Measurements from ENCODE around the gene TCF7L2. TPM values are rescaled to one million over a fixed set of nuclear protein-coding genes. Genes with fewer than 3 reads are reported as not detected.

TCF7L2 gene
- total RNA-seq, 8 experiments from 2014 or later = 2.2 to 62.9 (median 7.5) TPM

DNA sequence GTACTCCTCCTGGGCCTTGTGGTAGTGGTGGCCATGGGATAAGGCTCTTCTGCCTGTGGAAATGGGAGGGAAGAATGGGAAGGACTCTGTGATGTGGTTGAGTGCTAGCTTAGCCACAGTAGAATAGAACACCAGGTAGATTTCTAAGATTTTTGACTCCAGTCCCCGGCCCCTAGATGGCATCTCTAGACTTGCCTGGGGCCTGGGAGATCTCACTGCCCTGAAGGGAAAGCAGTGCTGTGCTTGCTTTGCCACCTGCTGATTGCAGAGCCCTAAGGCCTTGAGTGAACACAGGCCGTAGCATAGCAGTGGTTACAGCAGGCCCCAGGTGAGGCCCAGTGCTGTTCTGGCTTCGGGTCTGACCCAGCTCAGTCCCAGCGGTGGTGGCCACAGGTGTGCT is 252.0 kb downstream of the TCF7L2 start:
- no peaks in the 10 kb centered on the region for H3K4me1 ChIP-seq (replicated peaks in 1 of 2)
- WGBS, 10 experiments = 80 to 90% (median 89%) methylated on average over 1 to 2 of the region's 4 CpGs; no CpG with 5 or more reads in 7 of the 10 experiments
- no peak for ATAC-seq (replicated peaks in 6 of 8)
- H3K27ac ChIP-seq = no peak overlapping the region
- H3K4me3 ChIP-seq = no peak overlapping the region
- in situ Hi-C loops (cut with MboI; ENCODE audit: low pct_unique_long_range_greater_than_20kb in 2 of 9, low sequenced_read_pairs in 9 of 9, unreplicated experiment in 9 of 9) = no loop called here

DNA sequence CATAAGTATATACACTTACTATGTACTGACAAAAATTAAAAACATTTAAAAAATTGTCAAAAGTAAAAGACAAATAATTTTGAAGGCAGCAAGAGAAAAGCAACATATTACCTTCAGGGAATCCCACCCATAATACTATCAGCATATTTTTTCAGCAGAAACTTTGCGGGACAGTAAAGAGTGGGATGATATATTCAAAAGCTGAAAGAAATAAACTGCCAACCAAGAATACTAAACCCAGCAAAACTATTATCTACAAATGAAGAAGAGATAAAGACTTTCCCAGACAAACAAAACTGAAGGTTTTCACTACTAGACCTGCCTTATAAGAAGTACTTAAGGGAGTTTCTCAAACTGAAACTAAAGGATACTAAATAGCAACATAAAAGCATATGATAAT is 257.9 kb downstream of the TCF7L2 start:
- H3K4me1 ChIP-seq (replicated peaks in 1 of 2) = no peaks in the 10 kb centered on the region
- no peak overlapping the region for H3K27ac ChIP-seq
- ATAC-seq (replicated peaks in 6 of 8) = no peak
- 50 to 100% (median 100%) methylated on average over 1 of the region's 1 CpG for WGBS, 10 experiments
- in situ Hi-C loops (cut with MboI; ENCODE audit: low pct_unique_long_range_greater_than_20kb in 2 of 9, low sequenced_read_pairs in 9 of 9, unreplicated experiment in 9 of 9) = no loop called here
- no peak overlapping the region for H3K4me3 ChIP-seq

DNA sequence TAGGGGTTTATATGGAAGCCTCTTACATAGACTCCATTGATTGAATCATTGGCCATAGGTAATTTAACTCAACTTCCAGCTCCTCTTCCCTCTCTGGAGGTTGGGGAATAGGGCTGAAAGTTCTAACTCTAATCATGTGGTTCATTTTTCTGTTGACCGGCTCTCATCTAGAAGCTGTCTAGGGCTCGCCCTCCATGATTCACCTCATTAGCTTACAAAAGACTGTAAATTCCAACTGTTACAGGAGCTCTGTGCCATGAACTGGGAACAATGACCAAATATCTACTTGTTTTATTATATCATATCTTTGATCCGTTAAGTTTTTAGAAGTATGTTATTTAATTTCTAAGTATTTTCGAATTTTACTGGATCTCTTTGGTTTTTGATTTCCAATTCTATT is 263.0 kb downstream of the TCF7L2 start:
- in situ Hi-C loops (cut with MboI; ENCODE audit: low pct_unique_long_range_greater_than_20kb in 2 of 9, low sequenced_read_pairs in 9 of 9, unreplicated experiment in 9 of 9) = no loop called here
- WGBS, 10 experiments = 62 to 94% (median 83%) methylated on average over 1 to 4 of the region's 4 CpGs
- Histone ChIP-seq H3K27ac (no peak overlapping the region), H3K4me1 (replicated peaks in 1 of 2) (no peaks in the 10 kb centered on the region), H3K4me3 (no peak overlapping the region)
- ATAC-seq (replicated peaks in 6 of 8) = peak in 2 of 8 experiments; percentile 65 to 85

DNA sequence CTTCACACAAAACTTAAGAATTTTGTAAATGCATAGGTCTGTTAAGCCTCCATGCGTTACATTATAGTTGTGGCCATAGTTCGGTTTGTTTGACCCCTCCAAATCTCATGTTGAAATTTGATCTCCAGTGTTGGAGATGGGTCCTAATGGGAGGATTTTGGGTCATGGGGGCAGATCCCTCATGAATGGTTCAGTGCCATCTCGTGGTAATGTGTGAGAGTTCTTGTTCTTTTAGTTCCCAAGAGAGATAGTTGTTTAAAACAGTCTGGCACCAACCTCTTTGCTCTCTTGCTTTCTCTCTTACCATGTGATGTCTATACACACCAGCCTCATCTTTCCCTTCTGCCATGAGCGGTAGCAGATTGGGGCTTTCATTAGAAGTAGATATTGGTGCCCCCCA is 264.3 kb downstream of the TCF7L2 start:
- H3K27ac ChIP-seq = no peak overlapping the region
- in situ Hi-C loops (cut with MboI; ENCODE audit: low pct_unique_long_range_greater_than_20kb in 2 of 9, low sequenced_read_pairs in 9 of 9, unreplicated experiment in 9 of 9) = no loop called here
- H3K4me3 ChIP-seq = no peak overlapping the region
- no peaks in the 10 kb centered on the region for H3K4me1 ChIP-seq (replicated peaks in 1 of 2)
- 64 to 100% (median 84%) methylated on average over 1 to 4 of the region's 4 CpGs for WGBS, 10 experiments
- ATAC-seq (replicated peaks in 6 of 8) = no peak

DNA sequence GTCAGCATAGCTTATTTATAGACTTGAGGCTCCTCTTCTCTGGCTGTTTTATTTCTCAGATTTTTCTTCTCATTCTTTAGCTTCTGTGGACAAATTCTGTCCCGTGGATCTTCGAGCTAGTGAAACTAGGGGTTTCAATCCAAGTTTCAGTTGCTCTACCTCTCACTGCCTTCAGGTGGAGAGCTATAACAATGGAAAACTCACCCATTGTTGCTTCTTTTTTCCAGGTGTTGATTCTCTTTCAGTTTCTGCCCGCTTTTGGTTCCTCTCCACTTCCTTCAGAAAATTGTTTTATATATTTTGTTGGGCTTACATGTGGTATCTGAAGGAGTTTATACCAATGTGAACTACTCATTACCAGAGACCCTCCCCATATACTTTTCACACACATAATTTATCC is 266.1 kb downstream of the TCF7L2 start:
- H3K27ac ChIP-seq = no peak overlapping the region
- H3K4me1 ChIP-seq (replicated peaks in 1 of 2) = no peaks in the 10 kb centered on the region
- in situ Hi-C loops (cut with MboI; ENCODE audit: low pct_unique_long_range_greater_than_20kb in 2 of 9, low sequenced_read_pairs in 9 of 9, unreplicated experiment in 9 of 9) = no loop called here
- 34 to 92% (median 76%) methylated on average over 1 to 3 of the region's 3 CpGs; no CpG with 5 or more reads in 1 of the 10 experiments for WGBS, 10 experiments
- H3K4me3 ChIP-seq = no peak overlapping the region
- no peak for ATAC-seq (replicated peaks in 6 of 8)
